ENCODE data around the gene CD151.

The CD151 gene

DNA sequence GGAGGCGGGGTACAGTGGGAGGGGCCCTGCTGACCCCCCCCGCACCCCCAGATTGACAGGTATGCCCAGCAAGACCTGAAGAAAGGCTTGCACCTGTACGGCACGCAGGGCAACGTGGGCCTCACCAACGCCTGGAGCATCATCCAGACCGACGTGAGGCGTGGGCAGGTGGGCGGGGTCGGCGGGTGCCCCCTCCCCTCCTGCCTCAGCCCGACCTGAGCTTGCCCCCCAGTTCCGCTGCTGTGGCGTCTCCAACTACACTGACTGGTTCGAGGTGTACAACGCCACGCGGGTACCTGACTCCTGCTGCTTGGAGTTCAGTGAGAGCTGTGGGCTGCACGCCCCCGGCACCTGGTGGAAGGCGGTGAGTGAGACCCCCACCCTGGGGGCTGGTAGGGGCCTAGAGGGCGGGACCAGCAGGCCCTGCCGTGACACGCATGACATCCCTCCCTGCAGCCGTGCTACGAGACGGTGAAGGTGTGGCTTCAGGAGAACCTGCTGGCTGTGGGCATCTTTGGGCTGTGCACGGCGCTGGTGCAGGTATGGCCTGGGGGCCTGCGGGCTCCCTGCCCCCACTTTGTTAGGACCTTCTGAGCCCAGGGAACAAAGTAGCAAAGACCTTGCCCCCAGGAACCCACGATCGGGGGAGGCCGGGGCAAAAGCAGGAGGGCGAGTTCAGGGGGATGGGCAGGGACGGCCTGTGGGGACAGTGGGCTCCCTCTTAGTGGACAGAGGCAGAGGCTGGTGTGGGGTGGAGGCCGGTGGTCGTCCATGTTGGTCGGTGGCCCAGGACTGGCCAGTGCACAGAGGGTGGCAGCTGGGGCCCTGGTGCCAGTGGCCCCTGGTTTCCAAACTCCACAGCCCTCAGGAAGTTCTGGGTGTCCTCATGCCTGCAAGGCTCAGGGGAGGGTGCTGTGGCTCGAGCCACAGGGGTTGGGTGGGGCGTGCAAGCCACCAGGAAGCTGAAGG is 33.0 kb downstream of the CD151 start:
- DNase-seq (ENCODE audit: low read depth): no peak
- no peak overlapping the region for H3K4me3 ChIP-seq (ENCODE audit: low read depth, low read length)

DNA sequence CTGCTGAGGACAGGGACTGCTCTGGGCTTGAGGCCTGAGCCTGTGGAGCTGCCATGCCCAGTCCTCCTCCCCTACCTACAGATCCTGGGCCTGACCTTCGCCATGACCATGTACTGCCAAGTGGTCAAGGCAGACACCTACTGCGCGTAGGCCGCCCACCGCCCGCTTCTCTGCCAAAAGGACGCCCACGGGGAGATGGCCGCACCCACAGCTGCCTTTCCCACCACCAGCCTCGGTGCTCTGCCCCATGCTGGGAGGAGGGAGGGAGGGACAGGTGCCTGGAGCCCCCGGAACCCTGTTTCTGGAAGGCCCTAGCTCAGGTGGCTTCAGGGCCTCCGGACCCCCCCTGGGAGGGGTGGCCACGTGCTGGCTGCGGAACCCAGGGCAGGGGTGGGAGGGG is 33.7 kb downstream of the CD151 start:
- DNase-seq (ENCODE audit: low read depth): no peak
- H3K4me3 ChIP-seq (ENCODE audit: low read depth, low read length): no peak overlapping the region

DNA sequence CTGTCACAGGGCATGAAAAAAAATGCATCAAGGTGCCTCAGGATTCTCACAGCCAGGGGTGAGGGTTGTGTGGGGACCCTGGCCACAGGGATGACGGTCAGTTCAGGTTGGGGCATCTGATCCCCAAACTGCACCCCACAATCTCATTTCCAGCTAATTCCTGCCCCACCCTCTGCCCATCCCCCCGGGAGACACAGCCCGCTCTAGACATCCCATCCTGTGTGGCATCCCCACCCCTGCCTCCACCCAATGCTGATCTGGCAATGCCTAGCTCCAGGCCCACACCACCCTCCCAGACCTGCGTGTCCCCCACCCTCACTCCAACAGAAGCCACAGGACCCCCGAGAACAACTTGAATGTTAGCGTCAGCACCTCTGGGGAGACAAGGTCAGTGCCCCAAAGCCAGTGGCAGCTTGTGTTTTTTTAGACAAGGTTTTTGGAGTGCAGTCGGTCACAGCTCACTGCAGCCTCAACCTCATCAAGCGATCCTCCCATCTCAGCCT is 35.2 kb downstream of the CD151 start:
- H3K4me3 ChIP-seq (ENCODE audit: low read depth, low read length): no peak overlapping the region
- no peak for DNase-seq (ENCODE audit: low read depth)

DNA sequence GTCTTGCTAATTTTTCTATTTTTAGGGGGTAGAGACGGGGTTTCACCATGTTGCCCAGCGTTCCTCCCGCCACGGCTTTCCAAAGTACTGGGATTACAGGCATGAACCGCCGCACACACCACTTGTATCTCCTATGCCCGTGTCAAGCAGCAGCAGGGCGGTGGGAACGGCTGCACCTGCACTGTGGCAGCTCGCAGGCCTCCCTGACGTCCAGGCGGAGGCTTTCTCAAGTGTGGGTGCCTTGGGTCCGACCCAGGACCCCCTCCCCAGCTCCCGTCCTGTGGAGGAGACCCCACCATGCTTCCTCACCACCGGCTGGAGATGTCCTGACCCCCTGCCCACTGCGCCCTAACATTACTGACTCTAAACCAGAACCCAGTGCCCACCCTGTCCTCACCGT is 35.6 kb downstream of the CD151 start:
- no peak overlapping the region for H3K4me3 ChIP-seq (ENCODE audit: low read depth, low read length)
- no peak for DNase-seq (ENCODE audit: low read depth)

DNA sequence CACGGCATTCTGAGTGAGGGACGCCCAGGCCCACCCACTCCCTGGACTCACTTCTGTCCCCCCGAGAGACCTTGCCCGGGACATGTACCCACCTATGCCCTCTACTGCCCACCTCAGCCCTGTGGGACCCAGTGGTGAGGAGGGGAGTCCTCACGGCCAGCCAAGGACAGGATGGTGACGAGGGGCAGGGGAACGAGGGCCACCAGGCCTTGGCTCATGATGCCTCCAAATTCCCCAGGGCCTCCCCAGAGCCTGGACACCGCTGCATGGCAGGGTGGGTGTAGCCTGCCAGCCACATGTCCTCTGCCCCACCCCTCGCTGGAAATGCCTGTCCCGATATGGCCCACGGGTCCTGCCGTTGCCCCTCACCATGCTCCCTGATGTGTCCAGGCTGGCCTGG is 36.0 kb downstream of the CD151 start:
- no peak for DNase-seq (ENCODE audit: low read depth)
- H3K4me3 ChIP-seq (ENCODE audit: low read depth, low read length): no peak overlapping the region

DNA sequence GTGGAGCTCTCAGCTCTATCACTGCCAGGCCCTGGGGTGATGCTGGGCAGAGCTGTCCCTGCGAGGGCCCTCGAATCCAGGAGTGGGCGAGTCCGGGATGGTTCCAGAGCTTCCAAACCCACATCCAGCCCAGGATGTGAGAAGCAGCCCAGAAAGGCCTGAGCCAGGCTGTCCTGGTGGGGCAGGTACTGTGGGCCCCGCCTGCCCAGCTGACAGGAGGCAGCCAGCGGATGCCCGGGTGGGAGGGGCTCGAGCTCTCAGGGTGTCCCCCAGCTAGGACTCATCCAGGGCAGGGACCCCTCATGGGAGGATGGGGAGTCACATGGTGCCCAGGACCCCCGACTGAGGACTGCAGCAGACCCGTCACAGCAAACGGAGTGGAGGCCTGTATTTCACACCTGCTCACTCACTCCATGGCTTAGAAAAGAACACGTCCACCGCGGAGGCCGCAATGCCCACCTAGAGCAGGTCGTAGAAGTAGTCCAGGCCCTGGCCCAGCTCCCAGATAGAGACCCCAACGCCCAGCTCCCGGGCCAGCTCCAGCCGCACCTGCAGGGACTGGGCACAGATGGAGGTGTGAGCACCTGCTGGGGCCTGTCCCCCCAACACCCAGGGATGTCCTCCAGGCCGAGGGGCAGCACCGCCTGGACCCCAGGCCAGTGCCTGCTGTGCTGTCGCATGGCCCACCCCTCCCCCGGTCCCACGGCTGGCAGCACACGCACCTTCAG is 36.8 kb downstream of the CD151 start:
- DNase-seq (ENCODE audit: low read depth): no peak
- H3K4me3 ChIP-seq (ENCODE audit: low read depth, low read length): no peak overlapping the region

DNA sequence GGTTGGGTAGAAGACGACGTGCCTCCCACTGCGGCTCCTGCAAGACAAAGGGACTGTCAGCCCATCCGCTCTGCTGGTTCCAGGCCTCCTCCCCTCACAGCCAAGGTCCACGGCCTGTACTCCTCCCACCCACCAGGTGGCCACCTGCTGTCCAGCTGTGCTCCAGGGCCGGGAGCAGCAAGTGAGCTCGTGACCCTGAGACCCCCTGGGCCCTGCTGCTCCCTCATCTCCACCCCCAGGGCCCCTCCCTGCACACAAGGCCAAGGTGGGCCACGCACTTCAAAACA is 37.3 kb downstream of the CD151 start:
- no peak overlapping the region for H3K4me3 ChIP-seq (ENCODE audit: low read depth, low read length)
- no peak for DNase-seq (ENCODE audit: low read depth)

DNA sequence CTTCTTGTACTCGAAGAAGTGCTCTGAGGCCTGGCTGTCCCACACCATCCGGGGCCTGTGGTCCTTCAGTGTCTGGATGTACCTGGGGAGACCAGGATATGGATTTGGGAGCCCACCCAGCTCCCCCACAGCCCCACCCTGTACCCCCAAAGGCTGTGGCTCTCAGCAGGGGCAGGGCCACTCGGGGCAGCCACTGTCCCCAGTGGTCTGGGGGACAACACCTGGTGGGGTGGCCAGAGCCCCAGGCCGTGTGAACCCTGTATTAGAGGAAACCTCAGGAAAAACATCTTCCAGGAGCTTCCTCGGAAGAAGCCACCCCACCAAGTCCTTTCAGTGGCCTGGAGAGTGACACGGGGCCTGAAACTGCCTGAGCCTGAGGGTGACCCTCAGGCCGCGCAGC is 37.7 kb downstream of the CD151 start:
- no peak overlapping the region for H3K4me3 ChIP-seq (ENCODE audit: low read depth, low read length)
- DNase-seq (ENCODE audit: low read depth): no peak

DNA sequence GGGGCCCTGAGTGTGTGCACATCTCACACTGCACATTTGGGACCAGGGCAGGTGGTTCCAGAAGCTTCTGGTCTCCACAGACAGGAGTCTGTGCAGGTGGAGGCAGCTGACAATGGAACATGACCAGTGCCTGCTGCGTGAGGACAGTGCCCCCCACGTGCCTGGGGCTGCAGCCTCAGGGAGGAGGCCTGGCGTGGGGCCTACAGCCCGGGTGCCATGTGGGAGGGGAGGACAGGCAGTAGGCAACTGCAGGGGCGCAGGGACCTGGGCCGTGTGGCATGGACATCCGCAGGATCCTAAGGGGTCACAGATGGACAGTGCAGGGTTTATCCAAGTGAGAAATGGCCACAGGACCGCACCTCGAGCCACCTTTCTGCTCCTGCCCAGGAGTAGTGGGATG is 38.7 kb downstream of the CD151 start:
- H3K4me3 ChIP-seq (ENCODE audit: low read depth, low read length): no peak overlapping the region
- no peak for DNase-seq (ENCODE audit: low read depth)

DNA sequence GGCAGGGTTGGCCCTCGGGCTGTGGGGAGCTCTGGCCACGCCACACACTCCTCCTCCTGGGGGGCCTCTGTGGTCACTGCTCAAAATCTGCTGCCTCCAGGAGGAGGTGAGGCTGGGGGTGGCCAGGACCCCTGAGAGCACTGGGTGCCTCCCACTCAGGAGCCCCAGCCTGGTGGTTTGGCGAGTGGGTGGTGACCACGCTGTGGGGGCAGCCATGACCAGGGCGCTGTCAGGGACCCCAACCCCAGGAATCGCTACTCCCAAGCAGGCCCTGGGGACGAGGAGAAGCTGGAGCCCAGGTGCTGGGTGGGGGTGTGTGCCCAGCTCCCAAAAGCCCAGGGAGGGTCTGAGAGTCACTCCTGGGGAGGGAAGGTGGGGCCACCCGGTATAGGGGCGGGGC is 40.0 kb downstream of the CD151 start:
- no peak overlapping the region for H3K4me3 ChIP-seq (ENCODE audit: low read depth, low read length)
- DNase-seq (ENCODE audit: low read depth): no peak

DNA sequence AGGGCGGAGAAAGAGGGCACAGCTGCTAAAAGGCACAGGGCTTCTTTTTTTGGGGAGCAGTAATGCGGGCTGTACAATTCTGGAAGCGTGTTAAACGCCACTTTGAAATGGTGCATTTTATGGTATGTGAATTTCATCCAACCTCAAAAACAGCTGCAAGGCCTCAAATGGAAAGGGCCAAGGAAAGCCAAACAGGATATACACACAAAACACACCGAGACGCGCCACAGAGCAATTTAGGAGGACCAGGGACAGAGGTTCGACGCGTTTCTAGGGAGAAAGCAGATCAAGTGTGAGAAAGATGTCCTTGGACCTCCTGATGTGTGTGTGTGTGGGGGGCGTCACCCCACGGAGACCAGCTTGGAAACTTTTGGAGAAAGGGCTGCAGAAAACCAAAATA is 41.0 kb downstream of the CD151 start:
- DNase-seq (ENCODE audit: low read depth): no peak
- no peak overlapping the region for H3K4me3 ChIP-seq (ENCODE audit: low read depth, low read length)

DNA sequence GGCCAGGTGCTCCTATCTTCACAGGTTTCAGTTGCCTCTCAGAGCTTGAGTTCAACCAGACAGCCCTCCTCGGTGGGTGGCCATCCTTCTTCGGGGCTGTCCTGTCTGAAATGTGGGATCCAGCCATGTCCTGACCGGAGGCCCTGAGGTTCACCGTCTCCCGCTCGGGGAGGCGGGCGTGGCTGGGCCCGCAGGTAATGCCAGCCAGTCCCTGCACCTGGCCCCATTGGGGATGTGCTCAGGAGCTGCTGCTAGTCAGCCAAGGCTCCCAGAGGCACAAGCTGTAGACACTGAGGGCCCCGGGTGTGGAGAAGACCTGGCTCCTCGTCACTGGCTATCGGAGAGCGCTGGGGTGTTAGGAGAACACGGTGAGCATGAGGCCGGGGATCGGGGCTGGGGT is 42.5 kb downstream of the CD151 start:
- no peak overlapping the region for H3K4me3 ChIP-seq (ENCODE audit: low read depth, low read length)
- DNase-seq (ENCODE audit: low read depth): no peak

DNA sequence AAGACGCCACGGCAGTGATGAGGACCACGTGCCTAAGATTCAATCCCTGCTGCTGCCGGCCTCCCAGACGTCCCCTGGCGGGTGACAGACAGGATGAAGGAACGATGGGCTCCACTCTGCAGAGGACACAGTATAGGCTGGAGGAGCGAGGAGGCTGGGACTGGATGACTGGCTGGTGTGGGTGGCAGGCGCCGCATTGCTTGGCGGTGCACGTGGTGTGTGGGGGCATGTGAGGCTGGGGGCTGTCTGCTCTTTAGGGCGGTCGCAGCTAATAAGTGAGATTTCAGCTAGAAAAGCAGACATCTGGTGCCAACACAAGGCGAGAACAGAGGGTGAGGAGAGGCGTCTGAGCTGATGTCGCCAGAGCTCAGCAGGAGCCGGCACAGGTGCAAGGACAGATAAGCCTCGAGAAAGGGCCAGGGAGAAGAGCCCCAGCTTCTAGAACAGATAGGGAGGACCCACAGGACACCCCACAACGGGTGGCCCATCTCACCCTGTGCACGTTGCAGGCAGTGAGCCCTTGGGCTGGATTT is 43.1 kb downstream of the CD151 start:
- no peak for DNase-seq (ENCODE audit: low read depth)
- no peak overlapping the region for H3K4me3 ChIP-seq (ENCODE audit: low read depth, low read length)

DNA sequence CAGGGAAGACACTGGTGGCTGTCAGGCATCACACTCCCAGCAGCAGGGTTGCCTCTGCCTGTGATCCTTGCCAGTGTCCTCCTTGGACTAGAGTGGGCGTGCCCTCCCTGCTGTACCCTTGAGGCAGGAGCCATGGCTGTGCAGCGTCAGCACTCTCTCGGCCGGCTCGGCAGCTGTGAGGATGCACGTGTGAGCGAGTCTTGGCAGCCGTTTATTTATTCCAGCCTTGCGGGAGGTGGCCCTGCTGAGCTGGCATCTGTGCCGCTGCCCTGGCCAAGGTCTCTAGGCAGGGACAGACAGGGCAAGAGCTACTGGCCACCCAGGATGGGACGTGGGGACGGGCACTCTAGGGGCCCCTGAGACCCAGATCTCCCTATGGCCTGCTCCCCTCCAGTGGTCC is 43.8 kb downstream of the CD151 start:
- H3K4me3 ChIP-seq (ENCODE audit: low read depth, low read length): no peak overlapping the region
- no peak for DNase-seq (ENCODE audit: low read depth)

DNA sequence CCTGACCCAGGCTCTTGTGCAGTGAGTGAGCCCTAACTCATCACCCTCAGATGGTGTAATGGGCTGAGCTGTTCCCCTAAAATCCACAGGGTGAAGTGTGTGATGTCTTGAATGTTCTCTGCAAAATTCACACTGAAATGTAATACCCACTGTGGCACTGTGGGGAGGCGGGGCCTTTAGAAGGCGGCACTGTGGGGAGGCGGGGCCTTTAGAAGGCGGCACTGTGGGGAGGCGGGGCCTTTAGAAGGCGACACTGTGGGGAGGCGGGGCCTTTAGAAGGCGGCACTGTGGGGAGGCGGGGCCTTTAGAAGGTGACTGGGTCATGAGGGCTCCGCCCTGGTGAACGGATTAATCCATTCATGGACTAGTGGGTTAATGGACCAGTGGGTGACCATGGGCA is 44.8 kb downstream of the CD151 start:
- DNase-seq (ENCODE audit: low read depth): no peak
- no peak overlapping the region for H3K4me3 ChIP-seq (ENCODE audit: low read depth, low read length)

DNA sequence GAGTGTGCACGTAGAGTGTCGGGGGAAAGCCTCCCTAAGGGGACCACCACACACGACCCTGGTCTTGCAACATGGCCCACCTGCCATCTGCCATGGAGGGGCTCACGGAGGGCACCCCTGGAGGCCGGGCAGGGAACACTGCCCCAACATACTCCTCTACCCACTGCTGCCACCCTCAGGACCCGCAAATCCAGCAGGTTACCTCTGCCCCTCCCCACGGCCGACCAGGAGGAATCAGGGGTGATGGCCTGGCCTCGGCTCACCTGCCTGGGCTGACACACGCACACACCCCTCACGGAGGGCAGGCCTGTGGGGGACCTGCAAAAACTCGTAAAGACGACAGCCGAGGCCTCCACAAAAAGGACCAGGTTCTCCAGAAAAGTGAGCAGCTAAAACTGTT is 47.7 kb downstream of the CD151 start:
- DNase-seq (ENCODE audit: low read depth): no peak
- H3K4me3 ChIP-seq (ENCODE audit: low read depth, low read length): no peak overlapping the region

DNA sequence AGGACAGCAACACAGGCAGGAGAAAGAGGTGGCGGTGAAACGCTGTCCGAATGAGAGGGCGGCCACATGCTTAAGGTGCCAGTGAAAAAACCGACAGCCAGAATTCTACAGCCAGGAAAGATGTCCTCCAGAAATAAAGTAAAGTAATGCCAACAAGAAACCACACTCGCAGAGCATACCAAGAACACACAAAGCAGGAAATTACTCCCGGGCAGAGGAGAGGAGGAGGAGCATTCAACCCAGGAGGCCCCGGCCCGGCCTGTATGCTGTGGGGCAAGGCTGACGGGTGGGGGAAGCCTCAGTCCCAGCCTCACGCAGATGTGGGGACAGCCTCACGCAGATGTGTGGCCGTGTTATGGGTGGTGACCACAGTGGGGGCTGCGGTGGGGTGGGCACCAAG is 49.8 kb downstream of the CD151 start:
- no peak for DNase-seq (ENCODE audit: low read depth)
- H3K4me3 ChIP-seq (ENCODE audit: low read depth, low read length): no peak overlapping the region

DNA sequence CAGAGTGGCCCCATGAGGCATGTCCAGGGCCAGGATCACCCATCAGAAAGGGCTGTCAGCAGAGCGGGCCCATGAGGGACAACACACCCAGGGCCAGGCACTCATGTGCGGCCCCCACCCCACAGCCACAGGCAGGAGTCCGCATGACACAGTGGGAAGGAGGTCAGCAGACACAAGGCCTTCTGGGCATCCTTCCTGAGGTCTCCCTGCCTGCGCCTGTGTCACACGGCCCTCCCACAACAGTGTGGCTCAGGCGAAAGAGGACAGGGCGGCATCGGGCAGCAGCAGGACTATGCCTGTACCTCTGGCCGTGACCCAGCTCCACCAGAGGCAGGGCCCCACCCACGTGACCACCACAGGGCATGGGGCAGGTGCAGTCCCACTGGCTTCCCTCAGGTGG is 50.8 kb downstream of the CD151 start:
- DNase-seq (ENCODE audit: low read depth): no peak
- H3K4me3 ChIP-seq (ENCODE audit: low read depth, low read length): no peak overlapping the region

DNA sequence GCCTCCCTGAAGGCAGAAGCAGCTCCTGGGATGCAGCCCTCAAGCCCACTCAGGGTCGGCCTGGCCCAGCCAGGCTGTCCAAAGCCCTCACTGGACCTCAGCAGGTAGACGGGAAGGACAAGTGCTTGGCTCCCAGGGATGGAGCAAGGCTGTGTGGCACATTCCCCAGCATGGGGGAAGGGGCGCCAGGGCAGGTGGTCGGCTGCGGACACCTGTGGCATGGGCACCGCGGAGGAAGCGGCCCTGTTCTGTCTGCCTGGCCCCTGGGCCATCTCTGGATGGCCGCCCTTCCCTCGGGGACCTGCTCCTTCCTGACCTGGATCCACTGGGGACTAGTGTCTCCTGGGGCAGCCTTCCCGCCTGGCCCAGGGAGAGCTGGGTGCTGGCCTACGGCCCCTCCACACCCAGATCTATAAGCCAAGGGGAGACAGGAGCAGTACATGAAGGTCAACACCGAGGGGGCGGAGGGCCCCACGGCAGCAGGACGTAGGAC is 51.9 kb downstream of the CD151 start:
- no peak for DNase-seq (ENCODE audit: low read depth)
- H3K4me3 ChIP-seq (ENCODE audit: low read depth, low read length): no peak overlapping the region

DNA sequence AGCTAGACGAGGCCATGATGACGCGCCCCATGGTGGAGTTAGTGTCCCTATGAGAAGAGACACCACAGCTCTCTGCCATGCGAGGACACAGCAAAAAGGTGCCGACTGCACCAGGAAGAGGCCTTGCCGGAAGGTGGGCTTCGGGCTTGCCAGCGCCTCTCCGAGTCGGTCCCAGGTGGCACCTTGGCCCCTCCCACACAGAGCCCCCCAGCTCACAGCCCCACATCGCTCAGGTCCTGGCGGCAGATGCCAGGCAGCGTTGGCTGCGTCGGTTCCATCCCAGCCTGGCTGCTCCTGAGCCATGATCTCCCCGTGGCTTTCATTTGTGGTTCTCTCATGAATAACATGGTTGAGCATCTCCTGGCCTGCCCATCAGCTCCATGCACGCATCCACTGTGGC is 53.8 kb downstream of the CD151 start:
- no peak overlapping the region for H3K4me3 ChIP-seq (ENCODE audit: low read depth, low read length)
- no peak for DNase-seq (ENCODE audit: low read depth)

DNA sequence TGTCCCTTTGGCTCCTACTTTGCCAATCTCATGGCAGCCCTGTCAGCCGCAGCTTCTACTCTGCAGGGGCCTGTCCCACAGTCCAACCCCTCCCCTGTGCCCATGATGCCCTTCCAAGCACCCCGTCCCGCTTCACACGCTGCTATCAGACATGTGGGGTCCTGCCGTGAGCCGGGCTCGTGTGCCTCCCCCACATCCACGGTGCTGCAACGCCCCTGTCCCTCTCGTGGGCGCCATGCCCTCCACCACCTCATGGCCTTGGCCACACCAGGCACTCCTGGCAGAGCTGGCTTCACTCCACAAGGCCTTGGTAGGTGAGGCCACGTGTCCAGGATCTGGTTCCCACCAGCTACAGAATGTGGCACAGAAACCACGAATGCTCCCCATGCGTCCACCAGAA is 54.8 kb downstream of the CD151 start:
- no peak overlapping the region for H3K4me3 ChIP-seq (ENCODE audit: low read depth, low read length)
- no peak for DNase-seq (ENCODE audit: low read depth)
